ENCODE results near the gene CC2D1B.
A peak's percentile ranks its signal among the peaks of the same experiment; 100 is the strongest.

The CC2D1B gene, protein sequence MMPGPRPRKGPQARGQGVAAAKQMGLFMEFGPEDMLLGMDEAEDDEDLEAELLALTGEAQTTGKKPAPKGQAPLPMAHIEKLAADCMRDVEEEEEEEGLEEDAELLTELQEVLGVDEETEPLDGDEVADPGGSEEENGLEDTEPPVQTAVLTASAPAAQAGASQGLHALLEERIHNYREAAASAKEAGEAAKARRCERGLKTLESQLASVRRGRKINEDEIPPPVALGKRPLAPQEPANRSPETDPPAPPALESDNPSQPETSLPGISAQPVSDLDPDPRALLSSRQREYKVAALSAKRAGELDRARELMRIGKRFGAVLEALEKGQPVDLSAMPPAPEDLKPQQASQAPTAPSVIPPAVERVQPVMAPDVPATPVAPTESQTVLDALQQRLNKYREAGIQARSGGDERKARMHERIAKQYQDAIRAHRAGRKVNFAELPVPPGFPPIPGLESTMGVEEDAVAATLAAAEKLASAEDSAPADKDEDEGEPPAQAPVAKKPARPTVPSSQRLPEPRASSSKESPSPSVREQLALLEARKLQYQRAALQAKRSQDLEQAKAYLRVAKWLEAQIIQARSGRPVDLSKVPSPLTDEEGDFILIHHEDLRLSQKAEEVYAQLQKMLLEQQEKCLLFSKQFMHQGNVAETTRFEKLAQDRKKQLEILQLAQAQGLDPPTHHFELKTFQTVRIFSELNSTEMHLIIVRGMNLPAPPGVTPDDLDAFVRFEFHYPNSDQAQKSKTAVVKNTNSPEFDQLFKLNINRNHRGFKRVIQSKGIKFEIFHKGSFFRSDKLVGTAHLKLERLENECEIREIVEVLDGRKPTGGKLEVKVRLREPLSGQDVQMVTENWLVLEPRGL

DNA sequence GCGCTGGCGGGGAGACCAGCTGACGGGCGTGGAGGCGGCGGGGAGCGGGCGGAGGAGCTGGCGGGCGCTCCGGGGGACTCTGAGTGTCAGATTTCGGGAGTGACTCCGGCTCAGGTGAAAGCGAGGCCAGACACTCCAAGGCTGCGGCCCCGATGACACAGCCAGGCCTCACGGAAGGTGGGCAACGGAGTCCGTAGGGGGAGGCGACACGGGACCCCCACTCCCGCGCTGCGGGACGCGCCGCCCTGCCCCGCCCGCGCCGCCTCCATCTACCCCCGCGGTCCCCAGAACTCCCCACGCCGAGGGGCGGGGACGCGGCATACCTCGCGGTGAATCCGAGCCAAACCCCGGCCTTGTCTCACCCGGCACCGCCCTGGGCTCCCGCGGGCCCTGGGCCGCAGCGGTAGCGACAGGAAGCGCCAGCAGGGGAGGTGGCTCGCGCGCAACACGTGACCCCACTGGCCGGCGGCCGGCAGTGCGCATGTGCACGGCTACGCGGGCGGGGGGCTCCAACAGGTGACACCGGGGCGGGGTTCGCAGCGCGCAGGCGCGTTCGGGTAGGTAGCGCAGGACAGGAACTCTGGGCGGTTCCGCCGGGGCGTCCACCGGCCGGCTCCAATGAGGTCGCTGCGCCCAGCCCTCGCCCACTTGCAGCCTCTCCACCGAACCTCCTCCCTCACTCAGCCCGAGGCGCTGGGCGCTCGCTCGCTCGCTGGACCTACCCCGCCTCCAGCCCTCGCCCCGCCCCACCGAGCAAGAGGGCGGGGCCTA lies at the start of gene CC2D1B:
Gene CC2D1B (minus strand): TSS at position 460 of the 771 bp plus-strand sequence. CDS start 1,585 bp downstream, outside the sequence.
- H3K27ac ChIP-seq: peak within 1 kb of the TSS; percentile 85

DNA sequence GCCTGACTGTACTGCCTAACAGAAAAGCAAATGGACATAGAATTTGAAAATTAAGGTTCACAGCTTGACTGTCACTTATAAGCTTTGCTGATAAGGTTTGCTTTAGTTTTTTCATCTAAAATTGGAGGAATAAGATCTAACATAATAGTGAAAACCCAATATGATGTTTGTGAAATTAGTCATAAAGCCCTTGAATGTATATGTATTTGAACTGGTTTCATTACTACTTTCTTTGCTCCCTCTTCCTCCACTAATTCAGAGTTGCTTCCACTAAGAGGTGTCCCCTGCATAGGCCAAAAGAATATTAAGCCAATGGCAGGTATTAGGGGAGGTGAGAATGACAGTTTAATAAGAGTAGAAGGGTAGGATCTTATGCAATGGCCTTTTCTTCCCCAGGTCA lies 48.9 kb upstream of the CC2D1B start:
- H3K27ac ChIP-seq: no peak overlapping the region
- no peak for TF ChIP-seq ZFX (IDR thresholded peaks at IDR 0.05; ENCODE audit: borderline replicate concordance)
- TF ChIP-seq, protein P1, sequence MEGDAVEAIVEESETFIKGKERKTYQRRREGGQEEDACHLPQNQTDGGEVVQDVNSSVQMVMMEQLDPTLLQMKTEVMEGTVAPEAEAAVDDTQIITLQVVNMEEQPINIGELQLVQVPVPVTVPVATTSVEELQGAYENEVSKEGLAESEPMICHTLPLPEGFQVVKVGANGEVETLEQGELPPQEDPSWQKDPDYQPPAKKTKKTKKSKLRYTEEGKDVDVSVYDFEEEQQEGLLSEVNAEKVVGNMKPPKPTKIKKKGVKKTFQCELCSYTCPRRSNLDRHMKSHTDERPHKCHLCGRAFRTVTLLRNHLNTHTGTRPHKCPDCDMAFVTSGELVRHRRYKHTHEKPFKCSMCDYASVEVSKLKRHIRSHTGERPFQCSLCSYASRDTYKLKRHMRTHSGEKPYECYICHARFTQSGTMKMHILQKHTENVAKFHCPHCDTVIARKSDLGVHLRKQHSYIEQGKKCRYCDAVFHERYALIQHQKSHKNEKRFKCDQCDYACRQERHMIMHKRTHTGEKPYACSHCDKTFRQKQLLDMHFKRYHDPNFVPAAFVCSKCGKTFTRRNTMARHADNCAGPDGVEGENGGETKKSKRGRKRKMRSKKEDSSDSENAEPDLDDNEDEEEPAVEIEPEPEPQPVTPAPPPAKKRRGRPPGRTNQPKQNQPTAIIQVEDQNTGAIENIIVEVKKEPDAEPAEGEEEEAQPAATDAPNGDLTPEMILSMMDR (IDR thresholded peaks at IDR 0.05): no peak

More for the DNA sequence above, at the start of gene CC2D1B:
- no peak for TF ChIP-seq ZFX (IDR thresholded peaks at IDR 0.05; ENCODE audit: borderline replicate concordance)
- TF ChIP-seq, protein P1 (IDR thresholded peaks at IDR 0.05): no peak

DNA sequence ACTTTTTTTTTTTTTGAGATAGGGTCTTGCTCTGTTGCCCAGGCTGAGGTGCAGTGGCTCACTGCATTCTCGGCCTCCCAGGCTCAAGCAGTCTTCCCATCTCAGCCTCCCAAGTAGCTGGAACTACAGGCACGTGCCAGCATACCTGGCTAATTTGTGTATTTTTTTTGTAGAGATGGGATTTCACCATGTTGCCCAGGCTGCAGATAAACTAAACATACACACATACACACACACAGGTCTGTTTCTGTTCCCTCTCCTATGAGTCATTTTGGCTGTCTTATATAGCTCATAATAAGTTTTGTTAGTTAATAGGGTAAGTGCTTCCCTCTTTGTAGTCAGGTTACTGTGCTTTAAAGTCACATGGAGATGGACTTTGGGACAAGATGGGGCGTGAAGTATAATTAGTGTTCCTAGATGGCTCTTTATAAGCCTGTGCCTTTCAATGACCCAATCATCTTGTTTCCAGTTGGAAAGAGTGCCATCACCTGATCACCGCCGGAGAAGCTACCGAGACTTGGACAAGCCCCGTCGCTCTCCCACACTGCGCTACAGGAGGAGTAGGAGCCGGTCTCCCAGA lies 47.5 kb upstream of the CC2D1B start:
- TF ChIP-seq, protein P1 (IDR thresholded peaks at IDR 0.05): no peak
- no peak for TF ChIP-seq ZFX (IDR thresholded peaks at IDR 0.05; ENCODE audit: borderline replicate concordance)

DNA sequence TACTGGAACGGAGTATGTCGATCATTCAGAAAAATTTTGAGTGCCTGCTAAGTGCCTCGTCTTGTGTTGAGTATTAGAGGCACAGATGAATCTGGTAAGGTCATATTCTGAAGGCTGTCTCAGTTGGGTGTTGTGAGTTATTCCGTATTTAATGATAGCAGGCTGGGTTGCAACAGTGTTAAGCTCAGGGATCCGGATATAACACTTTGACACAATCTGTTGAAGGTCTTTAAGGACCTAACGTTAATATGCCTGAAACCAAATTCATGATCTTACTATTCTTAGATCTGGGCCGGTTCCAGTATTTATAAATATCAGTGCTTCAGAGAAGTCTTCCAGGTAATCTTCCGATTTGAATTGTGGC lies 39.0 kb upstream of the CC2D1B start:
- TF ChIP-seq ZFX (IDR thresholded peaks at IDR 0.05; ENCODE audit: borderline replicate concordance): no peak
- TF ChIP-seq, protein P1 (IDR thresholded peaks at IDR 0.05): peak; percentile 23
- H3K27ac ChIP-seq: peak overlapping the region; percentile 86

More for the DNA sequence above, 47.5 kb upstream of the CC2D1B start:
- no peak overlapping the region for H3K27ac ChIP-seq

DNA sequence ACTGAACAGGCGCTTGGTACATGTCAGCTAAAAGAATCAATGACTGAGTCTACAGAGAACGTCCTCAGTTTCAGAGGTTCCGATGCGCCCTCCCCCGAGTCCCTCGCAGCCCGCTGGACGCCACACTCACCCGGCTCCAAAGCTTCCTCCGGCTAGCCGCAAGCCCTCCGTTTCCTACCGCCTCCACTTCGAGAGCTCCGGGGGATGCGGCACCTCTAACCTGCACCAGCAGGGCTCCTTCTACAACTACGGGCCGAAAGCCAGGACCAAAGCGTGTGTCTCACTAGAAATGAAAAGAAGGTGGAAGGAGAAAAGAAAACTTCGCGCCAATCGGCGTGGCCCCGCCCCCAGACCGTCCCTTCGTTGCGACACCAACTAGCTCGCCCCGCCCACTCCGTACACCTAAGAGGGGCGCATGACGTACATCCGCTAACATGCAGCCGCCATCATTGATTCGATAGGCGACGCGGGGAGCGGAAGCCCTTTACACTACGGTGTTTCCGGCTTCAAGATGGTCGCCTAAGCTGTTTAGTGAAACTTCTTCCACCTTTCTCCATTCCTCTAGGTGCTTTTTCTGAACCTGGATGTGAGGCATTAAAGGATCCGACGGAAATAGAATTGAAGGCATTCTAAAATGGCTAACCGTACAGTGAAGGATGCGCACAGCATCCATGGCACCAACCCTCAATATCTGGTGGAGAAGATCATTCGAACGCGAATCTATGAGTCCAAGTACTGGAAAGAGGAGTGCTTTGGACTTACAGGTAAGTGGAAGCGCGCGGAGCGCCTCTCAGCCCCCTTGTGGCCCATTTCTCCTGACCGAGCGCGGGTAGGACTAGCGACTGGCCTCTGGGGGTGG lies 38.3 kb upstream of the CC2D1B start, which contains the start of the genes ORC1 and PRPF38A:
Gene ORC1 (minus strand): TSS at position 308 of the 859 bp plus-strand sequence. CDS start 2,200 bp downstream, outside the sequence.
Gene PRPF38A (plus strand): TSS at position 487 of the 859 bp plus-strand sequence. CDS start 148 bp downstream, at position 635.
- TF ChIP-seq, protein P1 (IDR thresholded peaks at IDR 0.05): peak; percentile 57
- TF ChIP-seq ZFX (IDR thresholded peaks at IDR 0.05; ENCODE audit: borderline replicate concordance): no peak
- peak within 1 kb of the TSS; percentile 86 for H3K27ac ChIP-seq
